GM04504 (cell line): Measurements from ENCODE around the gene KRTAP2-1.
"Not testable (repeated sequence)": the region's sequence is repeated elsewhere in the genome, so short reads cannot be mapped to it uniquely, and the experiment has no call there.

Experiments used
- DNase-seq: peaks from one replicate; pipeline ENCODE4 v3.0.0-alpha.2; 2012; ENCODE audit warnings: low read depth

KRTAP2-1 gene

GRCh38 chr17:41012326-41013120 is 34.6 kb downstream of the KRTAP2-1 start:
- no peak for DNase-seq

- no peak for DNase-seq
Measured at GRCh38 chr17:41010441-41010840, 36.7 kb downstream of the KRTAP2-1 start.

- no peak for DNase-seq
Measured at GRCh38 chr17:41009936-41010335, 37.2 kb downstream of the KRTAP2-1 start.

- DNase-seq = no peak
Measured at GRCh38 chr17:41009301-41009760, 37.8 kb downstream of the KRTAP2-1 start.

GRCh38 chr17:41008811-41009210 is 38.3 kb downstream of the KRTAP2-1 start, which contains the start of gene KRTAP3-1:
Gene KRTAP3-1 (minus strand): TSS chr17:41009128. CDS start chr17:41009074, 54 bp downstream.
- no peak for DNase-seq

- DNase-seq = no peak
Measured at GRCh38 chr17:41004397-41004796, 42.7 kb downstream of the KRTAP2-1 start.

- no peak for DNase-seq
Measured at GRCh38 chr17:41003926-41004325, 43.2 kb downstream of the KRTAP2-1 start.

GRCh38 chr17:41002814-41003213 is 44.3 kb downstream of the KRTAP2-1 start:
- DNase-seq = no peak

GRCh38 chr17:41001795-41002194 is 45.3 kb downstream of the KRTAP2-1 start:
- no peak for DNase-seq

GRCh38 chr17:40999563-40999962 is 47.6 kb downstream of the KRTAP2-1 start, which contains the start of gene KRTAP3-2:
Gene KRTAP3-2 (minus strand): TSS chr17:40999906. CDS start chr17:40999853, 53 bp downstream.
- DNase-seq = not testable (repeated sequence)

GRCh38 chr17:40997361-40997760 is 49.8 kb downstream of the KRTAP2-1 start:
- no peak for DNase-seq

- no peak for DNase-seq
Measured at GRCh38 chr17:40996829-40997228, 50.3 kb downstream of the KRTAP2-1 start.
